Measurements from ENCODE around the gene NMT2.

Gene NMT2

DNA sequence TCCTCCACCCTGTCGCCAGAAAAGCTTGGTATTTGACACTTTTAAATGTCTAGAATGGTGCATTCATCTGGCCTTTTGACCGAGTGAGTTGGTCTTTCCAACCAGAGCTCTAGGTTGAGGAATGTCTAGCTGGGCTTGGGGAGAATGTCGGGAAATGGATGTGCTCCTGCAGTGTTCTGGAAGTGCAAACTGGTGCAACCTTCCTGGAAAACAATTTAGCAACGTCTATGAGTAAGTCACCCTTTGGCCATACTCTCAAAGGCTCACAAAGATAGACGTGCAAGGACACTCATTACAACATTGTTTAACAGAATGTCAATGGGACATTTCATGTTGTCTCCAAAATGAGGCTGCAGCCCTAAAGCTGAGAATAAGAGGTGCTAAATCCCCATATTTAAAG is 12.2 kb upstream of the NMT2 start:
- DNase-seq: no peak

DNA sequence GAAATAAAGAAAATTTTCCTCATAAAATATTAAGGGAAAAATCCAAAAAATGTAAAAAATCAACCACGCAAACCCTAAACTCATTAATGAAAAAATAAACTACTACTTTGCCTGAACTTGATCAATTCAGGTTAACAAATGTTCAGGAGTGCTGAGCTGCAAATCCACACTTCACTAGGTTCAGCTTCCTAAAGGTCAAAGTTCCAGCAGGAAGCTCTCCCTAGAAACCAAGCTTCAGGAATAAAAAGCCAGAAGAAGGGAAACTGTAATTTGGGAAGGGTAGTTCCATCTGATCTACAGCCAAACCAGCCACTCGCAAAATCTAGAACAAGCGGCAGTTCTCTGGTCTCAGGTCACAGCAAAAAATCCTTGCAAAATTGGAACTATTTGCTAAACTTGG is 7.8 kb upstream of the NMT2 start:
- DNase-seq: no peak

DNA sequence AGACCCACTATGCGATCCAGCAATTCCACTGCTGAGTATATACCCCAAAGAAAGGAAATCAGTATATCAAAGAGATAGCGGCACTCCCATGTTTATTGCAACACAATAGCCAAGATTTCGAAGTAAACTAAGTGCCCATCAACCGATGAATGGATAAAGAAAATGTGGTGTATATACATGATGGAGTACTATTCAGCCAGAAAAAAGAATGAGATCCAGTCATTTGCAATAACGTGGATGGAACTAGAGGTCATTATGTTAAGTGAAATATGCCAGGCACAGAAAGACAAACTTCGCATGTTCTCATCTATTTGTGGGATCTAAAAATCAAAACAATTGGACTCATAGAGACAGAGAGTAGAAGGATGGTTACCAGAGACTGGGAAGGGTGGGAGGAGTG is 7.1 kb upstream of the NMT2 start:
- no peak for DNase-seq

DNA sequence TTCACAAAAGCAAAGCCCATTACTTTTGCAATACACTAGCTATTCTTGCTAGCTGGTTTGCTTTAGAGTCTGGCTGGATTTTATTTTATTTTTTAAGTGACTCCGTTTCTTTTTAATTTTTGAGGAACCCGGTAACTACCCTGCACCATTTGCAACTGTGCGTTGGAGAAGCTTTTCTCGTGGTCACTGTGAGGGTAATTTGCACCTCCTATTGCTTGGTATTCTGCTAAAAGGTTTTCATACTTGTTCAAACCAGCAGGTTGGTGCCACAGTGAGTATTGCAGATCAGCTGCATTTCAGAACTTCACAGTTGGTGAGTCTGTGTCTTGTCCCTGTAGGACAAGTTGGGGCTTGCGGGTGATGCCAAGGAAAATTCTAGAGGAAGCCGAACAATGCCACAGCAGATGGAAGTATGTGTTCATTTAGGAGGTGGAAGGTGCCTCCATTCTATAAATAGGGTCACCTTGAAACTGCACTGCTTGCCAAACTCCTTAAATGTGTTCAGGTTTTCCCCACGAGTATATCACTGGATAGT is 3.9 kb upstream of the NMT2 start:
- DNase-seq: no peak

DNA sequence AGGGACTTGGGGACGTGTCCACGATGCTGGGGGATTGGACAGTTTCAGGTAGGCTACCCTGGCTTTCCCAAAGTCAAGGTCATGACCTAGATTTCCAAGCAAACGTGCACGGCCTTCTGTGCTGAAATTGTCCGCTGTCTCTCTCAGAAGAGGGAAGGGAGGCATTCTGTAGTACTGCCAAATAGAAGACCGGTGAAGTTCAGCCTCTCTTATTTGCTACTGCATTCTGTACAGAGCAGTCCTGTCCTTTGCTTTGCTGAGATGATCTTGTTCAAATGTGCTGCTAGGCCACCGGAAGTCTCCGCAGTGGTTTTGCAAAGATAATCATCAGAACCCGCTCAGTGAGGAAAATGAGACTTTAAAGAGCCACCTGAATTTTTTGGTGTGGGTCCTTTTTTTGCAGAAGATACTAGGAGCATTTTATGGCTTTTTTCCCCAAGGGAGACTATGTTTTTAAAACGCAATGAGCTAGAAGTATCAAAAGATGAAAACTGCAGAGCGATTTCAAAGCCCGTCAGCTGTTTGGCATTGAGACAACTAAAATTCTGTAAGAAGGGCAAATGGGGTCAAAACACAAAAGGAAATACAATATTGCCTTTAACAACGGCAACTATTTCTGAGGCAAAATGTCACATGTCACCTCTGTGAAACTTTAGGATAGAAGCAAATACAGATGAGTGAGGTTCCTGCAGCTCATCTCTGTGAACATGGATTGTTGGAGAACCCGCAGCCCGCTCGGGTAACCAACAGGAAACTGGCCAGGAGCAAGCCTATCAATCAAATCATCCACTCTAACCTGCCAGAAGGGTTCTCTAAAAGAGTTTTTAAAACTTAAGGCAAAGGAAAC is 1.3 kb upstream of the NMT2 start:
- peak in 2 of 4 experiments; percentile 20 to 22 for DNase-seq

DNA sequence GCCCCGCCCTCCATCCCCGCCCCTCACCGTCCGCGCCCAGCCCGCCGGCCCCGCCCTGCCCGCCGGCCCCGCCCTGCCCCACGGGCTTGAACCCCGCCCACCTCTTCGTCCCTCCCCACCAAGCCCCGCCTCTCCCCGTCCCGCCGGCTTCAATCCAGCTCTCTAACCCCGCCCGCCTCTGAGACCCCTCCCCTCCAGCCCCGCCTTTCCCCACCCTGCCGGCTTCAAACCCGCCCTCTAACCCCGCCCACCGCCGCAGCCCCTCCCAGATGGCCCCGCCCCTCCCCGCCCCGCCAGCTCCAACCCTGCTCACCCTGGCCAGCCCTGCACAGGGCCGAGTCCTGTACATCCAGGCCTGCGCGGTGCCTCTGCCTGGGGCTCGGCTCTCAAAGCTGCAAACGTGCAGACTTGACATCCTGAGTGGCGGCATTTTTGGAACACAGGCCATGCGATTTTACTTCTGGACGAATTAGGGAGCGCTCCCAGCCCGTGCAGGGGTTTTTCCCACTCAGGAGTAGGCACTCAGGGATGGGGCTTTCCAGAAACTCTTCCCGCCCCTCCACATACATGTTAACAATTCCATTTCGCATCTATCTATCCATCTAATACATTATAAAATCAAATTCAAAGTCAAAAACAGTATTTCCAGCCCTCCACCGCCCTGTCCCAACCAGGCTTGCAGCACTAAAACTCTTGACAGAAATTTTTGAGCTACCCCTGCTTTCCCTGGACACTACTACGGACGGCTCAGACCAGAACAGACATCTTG is 477 bp upstream of the NMT2 start:
- peak; percentile 93 to 98 (median 96) for DNase-seq

DNA sequence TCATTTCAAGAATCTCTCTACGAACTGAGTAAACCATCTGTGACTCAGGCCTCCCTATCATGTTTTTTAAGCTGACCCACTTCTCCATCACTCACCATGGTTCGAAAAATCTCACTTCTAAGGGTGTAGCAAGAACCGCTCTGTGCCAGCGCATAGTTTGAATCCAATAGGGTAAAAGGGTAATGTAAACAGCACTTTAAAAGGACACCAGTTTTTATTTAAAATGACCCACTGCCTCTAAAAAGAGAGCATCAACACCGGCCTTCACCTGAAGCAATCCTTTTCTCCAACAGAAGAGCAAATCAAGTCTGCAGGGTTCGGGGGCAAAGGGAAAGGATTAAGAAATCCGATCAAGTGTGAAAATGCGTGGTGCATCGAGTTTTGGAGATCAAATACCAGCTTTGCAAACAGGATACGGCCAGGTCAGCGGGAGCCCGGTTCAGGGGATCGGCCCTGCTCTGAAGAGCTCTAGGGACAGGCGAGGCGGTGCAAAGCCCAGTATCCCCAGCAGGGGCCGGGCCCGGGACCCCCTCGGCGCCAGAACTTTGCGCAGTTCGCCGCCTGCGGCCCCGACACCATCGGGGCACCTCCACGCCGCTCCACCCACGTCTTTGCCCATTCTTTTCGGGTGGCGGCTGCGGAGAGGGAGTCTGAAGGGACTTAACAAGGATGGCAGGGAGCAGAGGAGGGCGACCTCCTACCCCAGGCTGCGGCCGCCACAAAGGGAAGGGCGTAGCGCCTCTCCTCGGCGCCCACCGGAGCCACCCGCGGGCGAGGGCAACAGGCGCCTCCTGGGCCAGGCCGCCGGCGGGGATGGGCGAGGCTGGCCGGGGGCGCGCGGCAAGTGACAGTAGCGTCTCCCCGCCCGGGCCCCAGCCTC is 842 bp downstream of the NMT2 start:
- peak in 2 of 4 experiments; percentile 29 to 40 for DNase-seq

DNA sequence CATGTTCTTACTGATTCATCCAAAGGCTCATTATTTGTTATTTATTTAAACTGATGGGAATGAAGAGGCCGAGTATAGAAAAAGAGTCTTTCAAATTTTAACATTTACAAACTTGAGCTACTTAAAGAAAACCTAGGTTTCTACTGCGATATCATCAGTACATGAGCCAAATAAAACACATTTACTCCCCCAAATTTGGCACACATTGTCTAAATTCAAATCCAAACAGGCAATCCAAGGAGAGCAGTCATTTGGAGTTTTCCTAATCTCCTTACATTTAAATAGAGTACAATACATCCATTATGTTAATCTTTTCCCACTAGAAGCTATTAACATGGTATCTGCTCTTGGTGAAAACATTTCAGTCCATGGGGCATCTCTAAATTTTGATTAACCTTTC is 2.2 kb downstream of the NMT2 start:
- DNase-seq: no peak

DNA sequence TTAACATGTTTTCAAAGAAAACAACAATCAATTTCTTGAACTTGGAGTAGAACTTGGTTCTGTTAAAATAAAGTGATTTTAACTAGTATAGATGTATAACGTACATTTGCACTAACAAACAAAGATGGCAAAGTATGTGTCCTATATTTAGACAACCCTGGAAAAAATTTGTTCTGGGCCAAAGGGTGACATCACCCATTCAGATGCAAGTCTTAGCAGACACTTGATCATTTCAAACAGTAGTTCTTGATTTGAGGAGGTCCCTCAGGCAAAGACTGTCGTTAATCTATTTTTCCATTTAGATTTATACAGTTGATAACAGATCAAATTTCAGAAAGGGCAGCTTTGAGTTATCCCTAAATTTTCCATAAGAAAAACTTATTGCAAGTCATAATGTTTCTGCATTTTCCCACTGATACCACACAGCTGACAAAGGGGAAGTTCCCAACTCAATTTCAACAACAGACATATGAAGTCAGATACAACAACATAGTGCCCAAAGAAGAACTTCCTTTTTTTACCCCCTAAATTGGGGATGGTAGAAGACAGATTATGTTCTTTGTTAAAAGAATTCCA is 5.2 kb downstream of the NMT2 start:
- no peak for DNase-seq

DNA sequence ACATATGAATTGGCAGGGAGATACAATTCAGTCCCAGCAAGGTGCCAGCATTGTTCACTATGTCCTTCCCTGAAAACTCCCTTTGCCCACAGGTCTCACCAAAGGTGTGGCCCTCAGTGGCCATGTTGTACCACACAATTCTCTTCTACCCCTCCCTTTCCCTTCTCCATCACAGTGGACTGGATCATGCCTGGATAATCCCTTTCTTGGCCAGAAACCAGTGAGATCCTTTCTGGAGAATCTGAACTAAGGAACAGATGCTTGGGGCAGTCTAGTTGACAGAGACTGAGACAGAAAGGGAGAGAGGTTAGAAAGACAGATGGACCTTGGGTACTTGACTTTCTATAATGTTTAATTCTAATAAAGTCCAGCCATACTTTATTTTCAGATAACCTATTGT is 9.5 kb downstream of the NMT2 start:
- no peak for DNase-seq

DNA sequence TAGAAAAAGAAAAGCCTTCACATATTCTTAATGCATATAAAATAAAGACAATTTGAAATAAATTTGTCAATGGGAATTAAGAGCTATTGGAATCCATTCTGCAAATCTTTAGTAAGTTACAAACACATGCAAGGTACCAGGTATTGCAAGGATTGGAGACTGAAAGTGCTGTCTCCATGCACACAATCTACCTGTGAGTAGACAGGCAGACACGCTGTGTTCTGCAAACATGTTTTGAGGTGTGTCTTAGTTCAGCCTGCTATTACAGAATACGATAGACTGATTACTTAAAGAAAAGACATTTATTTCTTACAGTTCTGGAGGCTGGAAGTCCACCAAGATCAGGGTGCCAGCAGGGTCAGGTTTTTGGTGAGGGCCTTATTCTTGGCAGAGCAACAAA is 10.0 kb downstream of the NMT2 start:
- no peak for DNase-seq

DNA sequence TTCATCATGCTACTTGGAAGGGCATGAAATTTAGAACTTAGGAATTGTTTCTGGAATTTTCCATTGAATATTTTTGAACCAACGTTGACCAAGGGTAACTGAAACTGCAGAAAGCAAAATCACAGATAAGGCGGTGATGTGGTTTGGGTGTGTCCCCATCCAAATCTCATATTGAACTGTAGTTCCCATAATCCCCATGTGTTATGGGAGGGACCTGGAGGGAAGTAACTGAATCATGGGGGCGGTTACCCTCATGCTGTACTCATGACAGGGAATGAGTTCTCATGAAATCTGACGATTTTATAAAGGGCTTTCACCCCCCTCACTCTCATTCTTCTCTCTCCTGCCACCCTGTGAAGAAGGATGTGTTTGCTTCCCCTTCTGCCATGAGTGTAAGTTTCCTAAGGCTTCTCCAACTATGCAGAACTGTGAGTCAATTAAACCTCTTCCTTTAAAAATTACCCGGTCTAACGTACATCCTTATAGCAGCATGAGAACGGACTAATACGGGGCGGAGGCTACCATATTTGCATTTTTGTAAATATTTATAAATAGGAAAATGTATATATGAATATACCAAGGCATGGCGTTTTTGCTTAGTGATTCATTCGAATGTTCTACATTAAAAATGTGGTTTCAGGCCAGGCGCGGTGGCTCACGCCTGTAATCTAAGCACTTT is 12.4 kb downstream of the NMT2 start:
- DNase-seq: no peak

DNA sequence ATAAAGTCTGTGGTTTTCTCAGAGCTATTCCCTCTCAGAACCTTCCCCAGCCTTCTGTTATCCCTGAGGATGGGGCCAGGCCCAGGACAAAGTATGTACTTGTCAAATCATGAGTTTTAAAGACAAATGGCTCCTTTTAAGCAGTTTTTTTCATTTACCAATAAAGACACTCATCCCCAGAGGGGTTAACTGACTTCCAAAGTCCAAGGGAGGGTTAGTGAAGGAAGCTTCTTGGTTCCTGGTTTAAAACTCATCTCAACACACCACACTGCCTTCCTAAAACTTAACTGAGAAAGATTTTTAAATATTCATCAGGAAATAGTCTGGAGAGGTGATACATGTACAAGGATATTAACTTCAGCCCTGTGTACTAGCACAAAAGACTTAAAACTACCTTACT is 15.9 kb downstream of the NMT2 start:
- no peak for DNase-seq

DNA sequence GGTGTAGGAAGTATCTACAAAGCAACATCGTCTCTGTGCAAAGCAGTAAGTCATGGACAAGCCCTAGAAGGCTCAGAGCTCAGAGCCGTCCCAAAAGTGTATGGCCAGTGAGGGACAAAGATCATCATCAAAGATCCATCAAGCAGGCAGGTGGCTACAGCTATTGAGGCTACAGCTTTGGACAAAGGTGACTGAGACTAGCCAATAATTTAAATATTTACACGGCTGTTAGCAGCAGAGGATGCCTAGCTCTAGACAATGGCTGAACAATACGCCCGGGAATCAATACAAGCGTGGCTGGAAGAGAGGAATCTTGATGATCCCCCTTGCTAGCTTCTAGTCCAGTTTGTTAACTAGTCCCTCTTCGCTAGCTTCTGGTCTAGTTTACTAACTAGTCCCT is 17.9 kb downstream of the NMT2 start:
- no peak for DNase-seq

DNA sequence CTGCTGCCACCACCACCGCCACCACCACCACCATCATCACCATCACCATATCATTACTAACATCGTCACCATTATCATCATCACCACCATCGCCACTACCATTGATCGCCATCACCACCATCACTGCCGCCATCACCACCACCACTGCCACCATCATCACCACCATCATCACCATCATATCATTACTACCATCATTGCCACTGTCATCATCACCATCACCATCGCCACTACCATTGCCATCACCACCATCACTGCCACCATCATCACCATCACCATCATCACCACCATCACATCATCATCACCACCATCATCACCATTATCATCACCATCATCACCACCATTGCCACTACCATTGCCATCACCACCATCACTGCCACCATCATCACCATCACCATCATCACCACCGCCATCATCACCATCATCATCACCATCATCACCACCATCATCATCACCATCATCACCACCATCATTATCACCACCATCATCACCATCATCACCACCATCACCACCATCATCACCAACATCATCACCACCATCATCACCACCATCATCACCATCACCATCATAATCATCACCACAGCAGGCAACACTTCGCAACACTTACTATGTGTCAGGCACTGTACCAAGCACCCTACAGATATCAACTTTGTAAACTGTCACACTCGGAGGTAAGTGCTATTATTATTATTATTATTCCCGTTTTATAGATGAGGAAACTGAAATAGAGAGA is 19.3 kb downstream of the NMT2 start:
- DNase-seq: no peak

DNA sequence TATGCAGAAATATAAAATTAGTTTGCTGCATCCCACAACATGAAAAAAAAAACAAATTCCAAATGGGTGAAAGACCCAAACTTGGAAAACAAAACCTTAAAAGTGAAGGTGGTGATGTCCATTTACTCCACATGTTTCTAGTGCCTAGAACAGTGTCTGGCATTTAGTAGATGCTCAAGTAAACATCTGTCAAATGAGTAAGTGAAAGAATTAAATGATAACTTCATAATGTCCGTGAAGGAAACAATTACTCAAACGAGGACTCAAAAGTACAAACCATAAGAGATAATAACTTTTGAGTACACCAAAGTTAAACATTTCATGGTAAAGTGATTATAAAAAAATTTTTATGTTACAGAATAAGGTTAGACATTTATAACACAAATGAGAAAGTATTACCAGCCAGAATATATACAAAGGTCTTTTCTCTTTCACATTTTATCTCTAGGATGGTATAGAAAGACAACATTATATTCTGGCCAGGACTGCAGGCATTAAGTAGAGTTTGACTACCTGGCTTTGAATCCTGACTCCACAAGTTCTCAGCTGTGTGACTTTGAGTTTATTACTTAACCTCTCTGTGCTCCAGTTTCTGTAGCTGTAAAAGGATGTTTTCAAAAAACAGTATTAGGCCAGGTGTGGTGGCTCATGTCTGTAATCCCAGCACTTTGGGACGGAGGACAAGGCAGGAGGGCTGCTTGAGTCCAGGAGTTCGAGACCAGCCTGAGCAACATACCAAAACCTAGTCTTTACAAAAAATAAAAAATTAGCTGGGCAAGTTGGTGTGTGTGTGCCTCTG is 20.7 kb downstream of the NMT2 start:
- no peak for DNase-seq

DNA sequence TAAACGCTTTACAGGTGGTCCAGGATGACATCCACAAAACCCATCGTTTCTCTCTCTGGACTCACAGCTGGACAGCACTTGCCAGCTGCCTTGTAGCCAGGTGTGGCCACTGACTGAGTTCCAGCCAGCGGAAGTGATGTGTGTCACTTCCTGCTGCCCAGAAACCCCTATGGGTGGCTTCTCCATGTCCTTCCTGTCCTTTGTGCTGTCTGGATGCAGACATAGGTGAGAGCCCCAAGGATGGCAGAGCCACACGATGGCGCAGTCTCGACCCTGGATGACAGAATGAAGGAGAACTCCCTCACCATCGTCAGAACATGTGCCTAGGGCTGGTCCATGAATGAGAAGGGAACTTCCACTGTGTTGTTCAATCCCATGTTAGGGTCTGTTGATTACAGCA is 22.1 kb downstream of the NMT2 start:
- no peak for DNase-seq

DNA sequence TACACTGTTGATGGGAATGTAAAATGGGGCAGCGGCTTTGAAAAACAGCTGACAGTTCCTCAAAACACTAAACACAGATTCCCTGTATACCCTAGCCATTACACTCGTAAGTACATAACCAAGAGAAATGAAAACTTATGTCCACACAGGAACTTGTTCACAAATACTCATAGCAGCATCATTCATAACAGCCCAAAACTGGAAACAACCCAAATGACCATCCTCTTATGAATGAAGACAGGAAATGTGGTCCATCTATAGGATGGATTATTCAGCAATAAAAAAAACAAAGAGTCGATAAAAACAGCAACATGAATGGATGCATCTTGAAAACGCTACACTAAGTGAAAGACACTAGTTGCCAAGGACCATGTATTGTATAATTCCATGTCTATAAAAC is 23.7 kb downstream of the NMT2 start:
- DNase-seq: no peak

DNA sequence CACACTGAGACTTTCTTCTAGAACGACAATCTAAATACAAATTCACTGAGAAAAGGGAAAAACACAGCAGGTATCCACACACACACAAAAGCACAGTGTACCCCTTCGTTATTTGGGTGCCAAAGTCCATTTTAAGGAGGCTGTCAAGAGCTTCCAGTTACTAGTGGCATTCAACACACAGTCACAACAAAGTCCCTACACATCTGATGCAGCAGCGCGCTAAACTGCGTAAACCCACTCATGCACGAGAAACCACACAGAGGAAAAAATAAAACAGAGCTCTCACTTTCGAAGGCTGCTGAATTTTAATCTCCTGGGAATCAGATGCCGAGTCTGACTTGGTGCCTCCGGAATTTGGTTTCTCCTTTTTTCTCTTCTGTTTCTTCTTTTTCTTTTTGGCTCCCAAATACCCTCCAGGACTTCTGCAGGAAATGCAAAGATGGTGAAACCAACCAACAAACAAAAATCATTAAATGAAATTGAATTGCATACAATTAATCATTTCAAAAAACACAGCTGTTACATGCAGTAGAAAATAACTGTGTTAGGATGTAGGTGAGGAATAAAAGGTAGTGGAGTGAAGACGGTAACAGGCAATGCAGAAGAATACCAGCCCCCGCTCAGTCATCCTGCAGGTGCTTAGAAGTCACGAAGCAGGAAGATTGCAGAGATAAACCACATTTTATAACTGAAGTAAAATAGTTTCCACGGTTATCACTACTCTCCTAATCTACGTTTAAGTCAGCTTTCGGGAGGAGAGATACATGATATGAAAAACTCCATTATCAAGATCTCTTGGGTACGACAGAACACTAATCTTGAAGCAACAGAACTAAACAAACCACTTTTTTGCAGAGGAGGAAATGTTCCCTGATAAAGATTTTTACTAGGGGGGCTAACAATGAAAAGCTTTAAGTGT is 27.1 kb downstream of the NMT2 start:
- DNase-seq: no peak

Data from activated naive CD4-positive, alpha-beta T cell (primary cell).